Measurements from ENCODE around the gene CBX8. TPM values are rescaled to one million over a fixed set of nuclear protein-coding genes. Genes with fewer than 3 reads are reported as not detected.

The CBX8 gene
- total RNA-seq, 1 experiment from 2014 or later = 2.0 TPM

GRCh38 chr17:79819534-79820276 is 22.8 kb upstream of the CBX8 start:
- peaks cover 4% of the 10 kb centered on the region; the same call in 1 of the 2 replicates for H3K36me3 Mint-ChIP-seq
- no peak overlapping the region for H3K27ac Mint-ChIP-seq
- ChIA-PET CTCF (interaction anchor here (0.6 to 20.8 kb wide), 6 partner anchors 12 to 656 kb away, joined by 3 to 464 read pairs (median 4); no protein-coding TSS in a partner anchor), POLR2A (interaction anchor here (1.2 kb wide), 1 partner anchor 20 kb away, joined by 4 read pairs; the partner anchor contains the start of gene CBX4)
- peaks cover 98% of the 10 kb centered on the region for H3K27me3 Mint-ChIP-seq (ENCODE audit: low read depth)
- DNase-seq (ENCODE audit: low spot score) (no peak), ATAC-seq (no peak)
- peaks cover 5% of the 10 kb centered on the region for H3K9me3 Mint-ChIP-seq
- no peak for TF ChIP-seq NR3C1 (CRISPR knock-in tag; conservative IDR thresholded peaks at IDR 0.05; ENCODE audit: low read depth)
- TF ChIP-seq JAZF1 (CRISPR knock-in tag; IDR thresholded peaks at IDR 0.05) = no peak
- H3K4me3 Mint-ChIP-seq = no peak overlapping the region
- H3K4me1 Mint-ChIP-seq = peaks cover 6% of the 10 kb centered on the region

- Mint-ChIP-seq H3K27ac (no peak overlapping the region), H3K27me3 (ENCODE audit: low read depth) (peaks cover 98% of the 10 kb centered on the region), H3K4me1 (peaks cover 11% of the 10 kb centered on the region), H3K4me3 (no peak overlapping the region), H3K9me3 (no peaks in the 10 kb centered on the region), H3K36me3 (peaks cover 4% of the 10 kb centered on the region; the same call in 1 of the 2 replicates)
- DNase-seq (ENCODE audit: low spot score) (no peak), ATAC-seq (no peak)
- ChIA-PET POLR2A (no interaction called here), CTCF (interaction anchor here (0.6 to 20.8 kb wide), 6 partner anchors 11 to 656 kb away, joined by 4 to 464 read pairs (median 4); partner anchors contain the start of gene CBX4)
- TF ChIP-seq ZBTB43 (CRISPR knock-in tag; IDR thresholded peaks at IDR 0.05) (no peak), AR (CRISPR knock-in tag; IDR thresholded peaks at IDR 0.05) (no peak), ETV6 (CRISPR knock-in tag; IDR thresholded peaks at IDR 0.05) (no peak), ZNF138 (CRISPR knock-in tag; conservative IDR thresholded peaks at IDR 0.05) (no peak), JUN (CRISPR knock-in tag; IDR thresholded peaks at IDR 0.05) (no peak), OVOL2 (CRISPR knock-in tag; IDR thresholded peaks at IDR 0.05; ENCODE audit: borderline replicate concordance) (no peak), TCF7 (CRISPR knock-in tag; IDR thresholded peaks at IDR 0.05; ENCODE audit: low read depth) (no peak), ZNF317 (CRISPR knock-in tag; IDR thresholded peaks at IDR 0.05; ENCODE audit: borderline replicate concordance, low read depth) (no peak), NR3C1 (CRISPR knock-in tag; conservative IDR thresholded peaks at IDR 0.05; ENCODE audit: low read depth) (no peak), ZNF263 (CRISPR knock-in tag; IDR thresholded peaks at IDR 0.05; ENCODE audit: low read depth) (no peak), ZNF512 (CRISPR knock-in tag; IDR thresholded peaks at IDR 0.05; ENCODE audit: borderline replicate concordance) (no peak), FOXP4 (CRISPR knock-in tag; IDR thresholded peaks at IDR 0.05) (no peak), SMAD3 (CRISPR knock-in tag; IDR thresholded peaks at IDR 0.05; ENCODE audit: borderline replicate concordance) (no peak)
These were observed 22.2 kb upstream of the CBX8 start for GRCh38 chr17:79819085-79819484.

Measured in WTC11 (cell line).